Nephron progenitor cell (in vitro differentiated cells): ENCODE measurements around the gene GRHL1.
"Not testable (repeated sequence)": the region's sequence is repeated elsewhere in the genome, so short reads cannot be mapped to it uniquely, and the experiment has no call there.

Experiments
- DNase-seq: peaks from one replicate; pipeline ENCODE4 v3.0.0; 2021
- H3K27ac Mint-ChIP-seq: 2 replicates; pipeline ENCODE4 v1.8.0; 2021; ENCODE audit warnings: mild to moderate bottlenecking, moderate library complexity, mixed read lengths
- H3K27me3 Mint-ChIP-seq: 2 replicates; pipeline ENCODE4 v1.8.0; 2021; ENCODE audit warnings: mild to moderate bottlenecking, low read depth, mixed read lengths; ENCODE audit not compliant: poor library complexity
- H3K36me3 Mint-ChIP-seq: 2 replicates; pipeline ENCODE4 v1.8.0; 2021; ENCODE audit warnings: low read depth, mixed read lengths
- H3K4me1 Mint-ChIP-seq: 2 replicates; pipeline ENCODE4 v1.8.0; 2021; ENCODE audit warnings: mixed read lengths
- H3K4me3 Mint-ChIP-seq: 2 replicates; pipeline ENCODE4 v1.8.0; 2021; ENCODE audit warnings: mild to moderate bottlenecking, moderate library complexity, mixed read lengths
- H3K9me3 Mint-ChIP-seq: 2 replicates; pipeline ENCODE4 v1.8.0; 2021; ENCODE audit warnings: mild to moderate bottlenecking, moderate library complexity, mixed read lengths
- CTCF ChIP-seq: fragments of 200-600 bp; sonication (generic); IDR thresholded peaks from 2 replicates; pipeline ENCODE4 v1.5.0; 2021; ENCODE audit warnings: antibody characterized with exemption

The GRHL1 gene

DNA sequence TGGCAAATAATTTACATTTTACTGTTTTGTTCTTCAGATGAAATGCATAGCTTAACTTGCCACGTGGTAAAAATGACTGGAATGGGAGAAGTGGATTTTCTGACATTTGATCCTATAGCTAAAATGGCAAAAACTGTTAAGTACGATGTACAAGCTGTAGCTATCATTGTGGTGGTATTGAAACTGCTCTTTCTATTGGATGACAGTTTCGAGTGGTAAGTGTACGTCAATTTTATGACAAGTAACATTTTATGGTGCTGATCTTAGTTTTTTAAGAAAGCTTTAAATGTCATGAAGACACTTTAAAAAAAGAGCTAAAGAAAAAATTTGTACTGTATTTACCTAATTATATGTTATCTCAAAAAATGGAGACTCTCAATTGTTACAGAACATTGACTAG, 40.8 kb upstream of the GRHL1 start:
- no peak for DNase-seq
- Mint-ChIP-seq H3K4me1 (peaks cover 13% of the 10 kb centered on the region), H3K4me3 (no peak overlapping the region), H3K27me3 (no peaks in the 10 kb centered on the region), H3K36me3 (peaks cover 50% of the 10 kb centered on the region), H3K9me3 (no peaks in the 10 kb centered on the region), H3K27ac (no peak overlapping the region)
- TF ChIP-seq CTCF: no peak

GRCh38 chr2:9912468-9912867, 39.0 kb upstream of the GRHL1 start:
- H3K4me3 Mint-ChIP-seq: no peak overlapping the region
- TF ChIP-seq CTCF: no peak
- H3K27me3 Mint-ChIP-seq: no peaks in the 10 kb centered on the region
- peaks cover 13% of the 10 kb centered on the region for H3K4me1 Mint-ChIP-seq
- H3K36me3 Mint-ChIP-seq: peaks cover 37% of the 10 kb centered on the region
- no peak for DNase-seq
- no peaks in the 10 kb centered on the region for H3K9me3 Mint-ChIP-seq
- H3K27ac Mint-ChIP-seq: no peak overlapping the region

- Mint-ChIP-seq H3K27ac (no peak overlapping the region), H3K4me1 (peaks cover 13% of the 10 kb centered on the region), H3K27me3 (no peaks in the 10 kb centered on the region), H3K9me3 (no peaks in the 10 kb centered on the region), H3K4me3 (no peak overlapping the region), H3K36me3 (peaks cover 35% of the 10 kb centered on the region)
- DNase-seq: no peak
- no peak for TF ChIP-seq CTCF
Measured at GRCh38 chr2:9914384-9915065, 37.0 kb upstream of the GRHL1 start.

GRCh38 chr2:9918275-9918674, 33.2 kb upstream of the GRHL1 start:
- no peaks in the 10 kb centered on the region for H3K9me3 Mint-ChIP-seq
- peaks cover 53% of the 10 kb centered on the region for H3K36me3 Mint-ChIP-seq
- no peaks in the 10 kb centered on the region for H3K27me3 Mint-ChIP-seq
- H3K4me3 Mint-ChIP-seq: no peak overlapping the region
- TF ChIP-seq CTCF: no peak
- H3K27ac Mint-ChIP-seq: no peak overlapping the region
- no peak for DNase-seq
- H3K4me1 Mint-ChIP-seq: no peaks in the 10 kb centered on the region

GRCh38 chr2:9919512-9919911, 32.0 kb upstream of the GRHL1 start:
- Mint-ChIP-seq H3K36me3 (peaks cover 46% of the 10 kb centered on the region), H3K27ac (no peak overlapping the region)
- TF ChIP-seq CTCF: no peak

DNA sequence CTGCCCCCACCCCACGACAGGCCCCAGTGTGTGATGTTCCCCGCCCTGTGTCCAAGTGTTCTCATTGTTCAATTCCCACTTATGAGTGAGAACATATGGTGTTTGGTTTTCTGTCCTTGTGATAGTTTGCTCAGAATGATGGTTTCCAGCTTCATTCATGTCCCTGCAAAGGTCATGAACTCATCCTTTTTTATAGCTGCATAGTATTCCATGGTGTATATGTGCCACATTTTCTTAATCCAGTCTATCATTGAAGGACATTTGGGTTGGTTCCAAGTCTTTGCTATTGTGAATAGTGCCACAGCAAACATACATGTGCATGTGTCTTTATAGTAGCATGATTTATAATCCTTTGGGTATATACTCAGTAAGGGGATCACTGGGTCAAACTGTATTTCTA, 24.5 kb upstream of the GRHL1 start:
- not testable (repeated sequence) for H3K27ac Mint-ChIP-seq, H3K4me3 Mint-ChIP-seq, H3K4me1 Mint-ChIP-seq, H3K27me3 Mint-ChIP-seq, DNase-seq
- Mint-ChIP-seq H3K9me3 (peaks cover 33% of the 10 kb centered on the region), H3K36me3 (peaks cover 84% of the 10 kb centered on the region)

More at GRCh38 chr2:9919512-9919911, 32.0 kb upstream of the GRHL1 start:
- Mint-ChIP-seq H3K9me3 (no peaks in the 10 kb centered on the region), H3K4me3 (no peak overlapping the region), H3K27me3 (no peaks in the 10 kb centered on the region), H3K4me1 (no peaks in the 10 kb centered on the region)
- DNase-seq: no peak
